HG03175 (cell line): ENCODE results near the gene OSGEP.

ENCODE experiments used
- ATAC-seq: cut with Tn5 transposase; IDR thresholded peaks from one replicate; pipeline ENCODE4 v1.9.1; 2021; ENCODE audit warnings: mild to moderate bottlenecking, moderate library complexity; ENCODE audit not compliant: unreplicated experiment

Gene OSGEP

DNA sequence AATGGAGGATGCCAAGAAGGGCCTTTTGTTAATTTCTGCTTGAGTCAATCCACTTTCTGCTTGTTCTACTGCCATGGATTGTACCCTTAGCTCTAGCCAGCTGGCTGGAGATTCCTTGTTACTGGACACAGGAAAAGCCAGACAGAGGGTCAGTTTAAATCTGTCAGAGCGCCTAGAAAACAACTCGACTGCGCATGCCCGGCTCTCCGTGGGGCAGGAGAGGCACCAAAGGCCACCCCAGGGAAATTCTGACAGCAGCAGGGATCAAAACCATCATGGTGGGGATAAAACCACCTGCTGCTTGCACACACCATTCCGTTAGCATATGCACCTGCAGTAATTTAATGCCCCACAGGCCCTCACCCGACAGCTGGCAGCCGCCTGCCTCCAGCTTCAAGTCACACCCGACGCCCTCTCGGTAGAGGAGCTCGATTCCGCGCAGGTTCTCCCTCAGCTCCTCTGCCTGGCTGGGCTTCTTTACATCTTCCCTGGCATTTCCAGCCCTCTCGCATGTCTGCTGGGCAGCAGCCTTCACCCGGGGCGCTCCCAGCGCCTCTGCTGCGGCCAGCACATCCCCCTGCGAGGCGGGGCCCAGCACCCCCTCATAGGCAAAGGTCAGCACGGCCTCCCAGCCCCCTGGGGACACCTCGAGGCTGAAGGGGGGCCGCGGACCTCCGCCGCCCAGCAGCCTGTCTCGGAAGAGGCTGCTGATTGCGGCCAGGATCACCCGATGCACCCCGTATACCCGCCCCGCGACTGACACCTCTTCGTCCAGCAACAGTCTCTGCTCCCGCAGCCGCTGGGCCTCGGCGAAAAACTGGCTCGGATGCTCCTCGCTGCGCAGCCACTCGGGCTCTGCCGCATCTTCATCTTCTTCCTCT, 19.7 kb downstream of the OSGEP start:
- ATAC-seq: no peak

DNA sequence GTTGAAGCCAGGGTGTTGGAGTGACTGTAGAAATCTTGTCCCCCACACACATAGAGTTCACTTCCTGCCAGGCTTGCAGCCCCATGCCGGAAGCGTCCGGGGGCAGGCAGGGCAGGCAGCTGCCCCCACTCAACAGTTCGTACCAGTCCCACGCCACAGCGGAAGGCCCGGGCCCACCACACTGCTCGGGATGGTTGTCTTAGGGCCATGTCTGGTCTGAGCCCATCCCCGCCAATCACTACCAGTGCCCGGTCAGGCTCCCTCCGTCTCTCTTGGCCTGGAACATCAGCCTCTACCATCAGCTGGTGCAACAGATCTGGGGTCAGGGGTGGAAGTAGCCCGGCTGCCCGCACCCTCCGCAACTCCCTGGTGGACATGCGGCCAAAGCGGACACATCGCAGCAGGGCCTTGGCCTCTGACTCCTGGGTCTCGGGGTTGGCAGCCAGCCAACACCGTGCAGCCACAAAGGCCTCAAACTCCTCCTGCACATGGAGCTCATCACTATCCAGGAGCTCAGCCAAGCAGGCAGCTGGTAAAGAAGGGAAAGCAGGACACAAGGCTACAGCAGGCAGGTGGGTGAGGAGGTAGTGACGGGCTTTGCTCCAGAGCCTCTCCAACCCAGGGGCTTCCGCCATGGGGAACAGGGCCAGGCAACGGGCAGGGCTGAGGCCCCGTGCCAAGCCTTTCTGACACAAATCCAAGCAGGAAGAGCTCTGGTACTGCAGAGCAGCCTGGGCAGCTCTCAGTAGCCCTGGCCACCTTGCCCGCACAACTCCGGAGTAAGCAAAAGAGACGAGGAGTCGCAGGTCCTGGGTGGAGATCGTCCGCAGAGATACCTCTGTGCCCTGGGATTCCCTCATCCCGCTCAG, 24.6 kb downstream of the OSGEP start:
- no peak for ATAC-seq

DNA sequence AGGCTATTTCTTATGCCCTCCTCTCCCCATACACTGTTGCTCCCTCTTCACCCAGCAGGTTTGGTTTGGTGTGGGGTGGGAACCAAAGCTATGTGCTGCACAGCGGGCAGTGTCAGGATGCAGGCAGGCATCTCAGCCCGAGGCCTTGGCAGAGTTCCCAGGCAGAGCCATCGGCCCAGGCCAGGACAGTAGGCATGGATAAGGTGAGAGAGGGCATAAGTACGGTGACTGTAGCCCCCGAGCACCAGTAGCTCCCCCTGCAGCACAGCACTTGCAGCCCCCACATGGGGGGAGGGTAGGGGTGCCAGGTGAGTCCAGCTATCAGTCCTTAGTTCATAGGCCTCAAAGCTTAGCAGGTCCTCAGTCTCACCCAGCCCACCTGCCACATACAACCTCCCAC, 25.8 kb downstream of the OSGEP start:
- ATAC-seq: no peak

DNA sequence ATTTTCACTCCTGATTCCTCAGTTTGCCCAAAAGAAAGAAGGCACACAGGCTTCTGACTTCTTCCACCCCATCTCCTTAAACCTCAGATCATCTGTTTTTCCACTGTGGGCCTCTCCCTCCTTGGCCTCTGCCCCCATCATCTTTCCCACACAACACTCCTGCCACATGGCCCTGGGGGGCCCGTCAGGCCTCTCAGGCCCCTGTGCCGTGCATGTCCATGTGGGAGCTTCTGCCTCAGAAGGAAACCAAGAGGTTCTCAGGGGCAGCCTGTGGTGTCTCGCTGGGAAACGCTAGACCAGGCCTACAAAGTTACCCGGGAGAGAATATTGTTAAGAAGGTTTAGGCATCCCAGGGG, 26.6 kb downstream of the OSGEP start:
- ATAC-seq: peak; percentile 16

DNA sequence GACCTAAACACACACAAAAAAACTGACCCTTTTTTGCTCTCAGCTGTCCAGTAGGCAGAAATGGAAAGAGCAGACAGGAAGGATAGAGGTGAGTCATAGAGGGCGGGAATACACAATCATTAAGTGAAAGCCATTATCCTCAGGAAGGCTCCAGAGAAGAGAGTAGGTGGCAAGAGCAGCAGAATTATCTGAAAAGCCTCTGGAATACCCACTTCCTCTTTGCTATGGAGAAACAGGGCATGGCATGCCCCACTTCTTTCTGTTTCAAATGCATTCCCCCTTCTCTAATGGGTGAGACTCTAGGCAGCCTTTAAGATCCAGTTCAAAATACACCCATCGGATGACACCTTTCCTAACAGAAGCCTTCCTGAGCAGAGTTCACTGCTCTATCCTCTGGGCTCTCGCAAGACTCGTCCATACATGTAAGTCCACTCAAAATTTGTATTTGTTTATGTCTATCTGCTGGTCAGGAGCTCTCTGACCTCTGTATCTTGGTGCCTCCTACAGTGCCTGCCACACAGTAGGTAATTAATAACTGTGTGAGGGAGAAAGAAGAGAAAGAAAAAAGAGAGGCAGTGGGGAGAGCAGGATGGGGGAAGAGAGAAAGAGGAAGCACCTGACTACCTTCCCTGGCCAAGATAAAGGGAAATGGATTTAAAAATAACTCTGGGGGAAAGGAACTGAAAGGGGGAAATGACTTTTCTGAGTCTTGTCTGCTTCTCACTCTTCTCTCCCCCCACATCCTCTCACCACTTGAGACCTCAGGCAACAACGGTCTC, 27.2 kb downstream of the OSGEP start:
- peak; percentile 72 for ATAC-seq

DNA sequence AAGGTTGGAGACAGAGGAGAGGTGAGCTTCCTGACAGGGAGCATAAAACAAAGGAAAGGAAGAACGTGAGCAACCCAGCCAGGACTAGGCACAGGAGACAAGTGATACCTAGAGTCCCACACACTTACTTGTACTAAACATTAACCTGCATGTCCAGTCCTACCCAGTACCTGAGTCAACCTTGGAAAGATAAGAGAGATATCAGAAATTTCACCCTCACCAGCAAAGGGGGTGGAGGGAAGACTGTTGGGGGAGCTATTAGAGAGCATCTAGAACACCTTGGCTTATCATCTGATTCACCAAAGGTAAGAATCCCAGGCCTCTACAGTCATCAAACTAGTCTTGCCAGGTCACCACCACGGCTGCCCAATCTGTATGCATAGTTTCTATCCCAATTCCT, 29.8 kb downstream of the OSGEP start:
- ATAC-seq: no peak

DNA sequence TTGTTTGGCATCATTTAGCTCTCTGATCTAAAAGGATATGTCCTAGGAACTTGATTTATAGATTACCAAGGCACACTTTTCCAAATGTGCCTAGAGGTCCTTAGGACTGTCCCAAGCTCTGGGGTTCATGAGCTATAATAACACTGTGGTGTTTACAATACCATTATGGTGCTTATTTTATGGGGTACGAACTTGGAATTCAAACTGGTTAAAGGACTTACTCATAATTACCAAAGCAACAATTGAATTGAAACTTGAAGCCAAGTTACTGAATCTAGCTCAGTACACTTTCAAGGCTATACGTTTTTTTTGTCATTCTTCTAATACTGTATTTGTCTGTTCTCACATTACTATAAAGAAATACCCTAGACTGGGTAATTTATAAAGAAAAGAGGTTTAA, 31.7 kb downstream of the OSGEP start:
- ATAC-seq: no peak

DNA sequence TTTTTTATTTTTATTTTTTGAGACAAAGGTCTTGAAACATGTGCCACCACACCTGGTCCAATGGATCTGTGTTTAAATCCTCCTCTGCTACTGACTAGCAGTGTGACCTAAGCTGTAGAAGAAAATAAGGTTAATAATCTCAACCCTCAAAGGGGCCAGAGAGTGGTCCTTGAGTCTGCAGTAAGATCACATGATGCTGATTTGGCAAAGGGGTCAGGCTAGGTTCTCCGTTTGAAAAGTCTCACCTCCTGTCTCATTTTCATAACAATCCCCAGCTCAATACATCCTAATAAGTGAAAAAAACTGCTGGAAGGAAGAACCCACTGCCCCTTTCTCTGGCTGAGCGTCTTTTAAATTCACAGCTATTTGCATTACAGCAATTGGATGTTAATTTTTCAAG, 33.3 kb downstream of the OSGEP start:
- ATAC-seq: no peak

DNA sequence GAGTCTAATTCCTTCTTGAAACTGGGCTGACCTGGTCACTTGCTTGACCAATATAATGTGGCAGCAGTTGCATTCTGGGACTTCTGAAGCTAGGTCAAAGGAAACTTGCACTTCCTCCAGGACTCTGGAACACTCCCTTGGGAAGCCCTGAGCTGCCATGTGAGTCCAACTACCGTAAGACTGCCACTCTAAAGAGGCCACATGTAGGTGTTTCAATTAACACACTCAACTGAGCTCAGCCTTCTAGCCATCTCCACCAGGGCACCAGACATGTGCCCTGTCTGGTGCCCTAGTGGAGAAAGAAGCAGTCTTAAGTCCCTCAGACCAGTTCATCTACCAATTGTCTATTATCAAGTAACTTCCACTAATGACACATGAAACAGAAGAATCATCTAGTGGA, 35.2 kb downstream of the OSGEP start:
- ATAC-seq: no peak

DNA sequence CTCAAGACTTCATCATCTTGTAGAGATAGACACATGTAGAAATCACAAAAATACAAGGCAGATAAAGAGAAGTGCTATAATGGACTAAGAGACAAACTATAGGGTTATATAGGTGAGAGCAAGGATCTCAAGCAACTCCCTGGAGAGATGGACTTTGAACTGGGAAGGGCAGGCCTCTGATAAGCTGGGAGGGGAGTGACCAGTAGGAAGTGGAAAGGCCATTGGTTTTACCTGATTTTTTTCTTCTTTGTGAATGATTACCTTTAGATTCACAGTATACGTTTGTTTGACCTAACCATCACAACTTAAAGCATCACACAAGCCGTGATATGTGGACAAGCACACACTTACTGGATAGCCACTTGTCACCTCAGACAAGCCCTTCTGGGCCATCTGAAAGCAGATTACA, 36.1 kb downstream of the OSGEP start:
- ATAC-seq: no peak

DNA sequence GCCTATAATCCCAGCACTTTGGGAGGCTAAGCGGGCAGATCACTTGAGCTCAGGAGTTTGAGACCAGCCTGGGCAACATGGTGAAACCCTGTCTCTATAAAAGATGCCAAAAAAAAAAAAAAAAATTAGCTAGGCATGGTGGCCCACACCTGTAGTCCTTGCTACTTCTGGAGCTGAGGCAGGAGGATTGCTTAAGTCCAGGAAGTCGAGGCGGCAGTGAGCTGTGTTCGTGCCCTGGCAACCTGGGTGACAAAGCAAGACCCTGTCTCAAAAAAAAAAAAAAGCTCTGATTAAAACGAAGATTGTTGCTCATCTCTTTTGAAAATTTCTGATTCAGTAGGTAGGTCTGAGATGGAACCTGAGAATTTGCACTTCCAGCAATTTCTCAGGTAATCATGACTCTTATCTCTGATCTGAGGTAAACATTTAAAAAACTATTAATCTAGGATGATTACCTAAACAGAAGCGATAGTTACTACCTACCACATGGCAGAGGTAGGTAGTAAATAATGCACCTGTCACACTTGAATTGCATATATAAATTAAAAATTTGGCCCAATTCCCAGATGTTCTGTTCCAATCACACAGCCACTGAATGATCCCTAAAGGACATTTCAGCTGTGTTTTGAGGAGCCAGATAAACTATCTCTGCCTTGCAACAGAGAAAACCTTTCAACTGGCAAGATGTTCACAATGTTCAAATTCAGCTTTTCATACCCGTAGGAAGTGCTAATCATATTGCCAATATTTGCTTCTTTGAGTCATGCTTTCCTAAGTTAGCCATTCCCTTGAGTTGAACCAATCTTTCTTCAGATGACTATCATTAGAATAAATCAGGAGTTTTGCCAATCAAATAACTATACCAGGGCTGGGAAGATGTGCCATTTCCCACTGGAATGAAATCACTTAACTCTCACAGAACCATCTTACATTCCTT, 37.1 kb downstream of the OSGEP start:
- ATAC-seq: no peak

DNA sequence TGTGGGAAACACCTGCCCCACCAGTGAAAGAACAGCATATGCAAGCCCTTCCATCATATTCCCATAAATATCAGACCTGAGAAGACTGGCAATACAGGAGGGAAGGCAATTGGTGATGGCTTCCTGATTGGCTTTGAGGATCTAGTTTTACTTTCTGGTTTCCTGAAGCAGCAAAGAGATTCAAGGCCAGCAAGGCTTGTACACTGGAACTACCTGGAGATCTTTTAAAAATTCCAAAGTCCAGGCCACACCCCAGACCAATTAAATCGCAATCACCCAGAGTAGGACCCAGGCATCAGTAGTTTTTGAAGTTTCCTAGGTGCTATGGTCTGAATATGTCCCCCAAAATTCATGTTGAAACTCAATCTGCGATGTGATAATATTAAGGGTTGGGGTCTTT, 38.4 kb downstream of the OSGEP start:
- ATAC-seq: no peak

DNA sequence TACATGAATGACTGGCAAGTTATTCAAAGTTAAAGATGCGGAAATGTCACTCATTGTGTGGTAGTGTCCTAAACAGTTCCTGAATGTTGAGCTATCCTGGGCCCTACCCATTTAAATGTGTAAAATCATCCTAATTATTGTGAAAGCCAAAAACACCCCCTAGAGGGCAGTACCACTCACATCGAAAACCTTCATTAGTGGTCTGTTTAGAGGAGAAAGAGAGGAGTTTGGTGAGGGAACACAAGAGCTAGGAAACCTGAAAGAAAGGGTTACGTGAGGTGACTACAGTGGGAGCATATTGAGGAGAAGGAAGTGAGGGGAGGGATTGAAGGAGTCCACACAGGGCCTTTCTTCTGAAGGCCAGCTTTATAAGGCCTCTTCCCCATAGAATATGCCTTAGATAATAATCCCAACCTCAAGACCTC, 38.8 kb downstream of the OSGEP start:
- ATAC-seq: peak; percentile 49

DNA sequence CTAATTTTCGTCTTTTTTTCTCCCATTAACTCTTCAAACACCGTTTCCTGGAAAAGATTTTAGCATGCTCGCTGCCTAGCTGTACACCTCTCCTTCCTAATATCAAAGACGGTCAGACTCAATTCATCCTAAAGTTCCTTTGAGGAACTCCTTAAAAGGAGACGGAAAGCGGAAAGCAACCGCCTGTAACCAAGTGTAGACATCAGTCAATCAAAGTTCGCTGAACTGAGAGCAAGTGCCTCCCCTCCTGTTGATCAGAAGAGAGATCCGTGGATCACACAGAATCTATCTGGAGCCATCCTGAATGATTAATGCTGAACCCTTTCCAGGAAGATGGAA, 40.9 kb downstream of the OSGEP start:
- ATAC-seq: peak; percentile 34

DNA sequence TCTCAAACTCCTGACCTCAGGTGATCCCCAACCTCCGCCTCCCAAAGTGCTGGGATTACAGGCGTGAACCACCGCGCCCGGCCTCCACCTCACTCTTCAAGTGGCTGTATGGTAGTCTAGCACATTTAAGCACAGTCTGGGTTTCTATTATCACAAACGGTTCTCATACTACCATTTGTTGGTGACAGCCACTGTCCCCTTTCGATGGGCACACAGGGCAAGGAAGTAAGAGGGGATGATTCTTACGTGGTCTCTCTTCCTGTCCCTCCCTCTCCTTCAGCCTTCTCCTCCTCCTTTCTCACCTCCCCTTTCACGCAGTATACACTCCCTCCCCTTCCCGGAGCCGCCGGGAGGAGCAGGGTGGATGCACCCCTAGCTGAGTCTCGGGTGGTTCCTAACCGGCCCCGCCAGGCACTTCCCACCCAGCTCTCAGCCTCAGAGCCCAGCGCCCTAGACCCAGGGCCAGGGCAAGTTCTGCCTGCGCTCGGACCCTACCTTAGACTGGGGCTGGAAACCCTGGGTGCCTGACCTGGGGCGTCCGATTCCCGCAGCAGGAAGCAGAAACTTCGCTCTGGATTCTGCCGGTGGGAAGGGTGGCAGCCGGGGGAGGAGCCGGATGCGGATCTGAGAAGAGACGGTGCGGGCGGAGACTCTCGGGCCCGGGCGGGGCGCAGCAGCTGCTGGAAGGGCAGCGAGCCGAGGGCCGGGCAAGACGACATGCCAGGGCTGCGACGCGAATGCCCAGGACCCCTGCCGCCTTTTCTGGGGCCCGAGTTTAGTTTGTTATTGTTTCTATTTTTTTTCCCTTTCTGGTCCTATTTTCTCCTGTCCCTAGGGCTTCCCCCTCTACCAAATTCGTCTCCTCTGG, 41.5 kb downstream of the OSGEP start, which contains the start of gene TEP1:
TEP1 (minus strand) TSS at position 626 of the 868 bp plus-strand sequence. CDS start 5,062 bp downstream, outside the sequence.
- ATAC-seq: peak; percentile 78

DNA sequence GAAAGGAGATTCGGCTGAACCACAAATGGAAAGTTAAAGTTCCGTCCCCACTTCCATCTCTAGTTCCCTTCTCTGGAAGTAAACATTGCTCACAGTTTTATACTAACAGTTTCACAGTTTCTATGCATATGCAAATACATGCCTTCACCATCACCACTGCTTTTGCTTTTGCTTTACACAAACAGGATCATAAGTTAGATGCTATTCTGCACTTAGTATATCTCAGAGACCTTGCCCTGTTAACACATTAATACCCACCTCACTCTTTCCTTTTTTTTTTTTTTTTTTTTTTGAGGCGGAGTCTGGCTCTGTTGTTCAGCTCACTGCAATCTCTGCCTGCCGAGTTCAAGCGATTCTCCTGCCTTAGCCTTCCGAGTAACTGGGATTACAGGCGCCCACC, 42.2 kb downstream of the OSGEP start:
- ATAC-seq: peak; percentile 74

DNA sequence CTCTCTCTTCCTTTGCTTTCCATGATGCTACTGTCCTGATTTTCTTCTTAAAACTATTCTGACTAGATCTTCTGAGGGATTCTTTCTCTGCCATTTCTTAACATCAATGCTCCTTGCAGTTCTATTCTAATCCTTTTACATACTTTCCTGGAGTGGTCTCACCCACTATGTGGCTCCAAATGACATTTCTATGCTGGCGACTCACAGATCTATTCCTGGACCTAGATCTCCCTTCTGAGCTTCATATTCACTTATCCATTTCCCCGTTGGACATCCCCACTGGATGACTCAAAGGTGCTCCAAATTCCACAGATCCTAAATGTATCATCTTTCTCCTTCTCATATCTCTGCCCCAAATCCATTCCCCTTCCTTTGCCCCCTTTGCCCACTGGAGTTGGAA, 45.4 kb downstream of the OSGEP start:
- ATAC-seq: no peak

DNA sequence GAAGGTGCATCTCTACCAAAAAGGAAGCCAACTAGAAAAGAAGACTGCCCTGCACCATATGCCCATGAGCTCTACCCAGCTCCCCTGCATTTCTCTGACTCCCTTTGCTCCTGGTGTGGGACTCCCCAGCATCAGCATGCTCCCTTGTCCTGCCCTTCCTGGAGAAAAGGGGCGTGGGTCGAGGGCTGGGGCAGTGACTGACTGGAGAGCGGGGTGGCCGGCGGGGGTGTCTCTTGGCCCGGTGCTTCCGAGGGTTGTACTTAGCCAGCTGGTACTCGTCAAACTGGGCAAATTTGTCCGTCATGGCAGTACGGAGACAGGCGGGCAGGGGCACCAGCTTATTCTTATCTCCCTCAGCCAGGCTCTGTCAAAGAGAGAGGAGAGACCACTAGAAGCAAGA, 51.1 kb downstream of the OSGEP start:
- no peak for ATAC-seq

DNA sequence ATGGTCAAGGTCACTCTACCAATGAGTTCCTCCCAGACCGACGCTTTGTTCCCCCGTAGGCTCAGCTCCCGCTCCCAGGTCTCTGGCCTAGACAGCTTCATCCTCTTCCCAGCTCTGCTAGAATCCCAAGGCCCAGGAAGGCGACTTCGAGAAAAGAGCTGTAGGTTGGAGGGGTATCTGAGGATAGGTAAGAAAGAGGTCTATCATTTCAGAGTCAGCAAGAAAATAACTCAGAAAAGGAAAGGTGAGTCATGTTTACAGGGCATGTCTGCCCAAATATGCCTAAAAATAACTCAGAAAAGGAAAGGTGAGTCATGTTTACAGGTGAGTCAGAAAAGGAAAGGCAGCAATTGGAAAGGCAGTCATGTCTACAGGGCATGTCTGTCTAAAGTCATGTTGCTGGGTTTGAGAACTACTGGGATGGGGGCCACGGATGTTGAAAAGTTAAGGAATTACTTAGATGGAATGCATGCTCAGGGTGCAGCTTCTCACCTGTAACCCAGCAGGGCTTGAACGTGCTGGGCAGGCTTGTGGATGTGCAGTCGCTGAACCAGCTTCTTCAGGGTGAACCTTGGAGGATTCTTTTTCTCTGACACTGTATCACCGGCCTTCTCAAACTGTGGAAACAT, 53.5 kb downstream of the OSGEP start:
- no peak for ATAC-seq
